C4-2B (cell line): ENCODE data around the gene HCN3.
A peak's percentile ranks its signal among the peaks of the same experiment; 100 is the strongest.
"Not testable (repeated sequence)": the region's sequence is repeated elsewhere in the genome, so short reads cannot be mapped to it uniquely, and the experiment has no call there.

Experiments
- H3K27ac ChIP-seq: fragments of 450-650 bp; 2 replicates; pipeline ENCODE4 v1.5.1; 2017
- ZFX ChIP-seq: fragments of 450-650 bp; IDR thresholded peaks from 2 replicates; pipeline ENCODE4 v1.6.1; 2017
- TF ChIP-seq, protein P1 (sequence below): fragments of 450-650 bp; conservative IDR thresholded peaks from 2 replicates; pipeline ENCODE4 v1.5.1; 2017; ENCODE audit warnings: mild to moderate bottlenecking

The HCN3 gene

DNA sequence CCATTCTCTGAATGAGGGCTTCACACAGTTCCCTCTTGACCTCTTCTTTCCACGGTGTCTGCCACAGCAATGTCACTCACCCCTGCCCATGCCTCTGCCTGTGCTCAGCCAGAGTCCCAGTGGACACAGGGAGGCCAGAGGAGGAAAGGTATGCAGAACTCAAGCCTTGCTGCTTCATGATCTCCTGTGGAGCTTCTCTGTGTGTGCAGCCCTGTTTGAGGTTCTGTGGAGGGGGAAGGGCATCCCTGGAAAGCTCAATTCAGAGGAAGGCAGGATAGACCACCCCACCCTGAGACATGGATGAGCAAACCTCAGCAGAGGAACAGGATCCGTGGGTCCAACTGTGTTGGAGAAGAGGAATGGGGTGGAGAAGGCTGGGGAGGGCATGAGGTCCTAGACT lies 2.0 kb downstream of the HCN3 start:
- TF ChIP-seq, protein P1, sequence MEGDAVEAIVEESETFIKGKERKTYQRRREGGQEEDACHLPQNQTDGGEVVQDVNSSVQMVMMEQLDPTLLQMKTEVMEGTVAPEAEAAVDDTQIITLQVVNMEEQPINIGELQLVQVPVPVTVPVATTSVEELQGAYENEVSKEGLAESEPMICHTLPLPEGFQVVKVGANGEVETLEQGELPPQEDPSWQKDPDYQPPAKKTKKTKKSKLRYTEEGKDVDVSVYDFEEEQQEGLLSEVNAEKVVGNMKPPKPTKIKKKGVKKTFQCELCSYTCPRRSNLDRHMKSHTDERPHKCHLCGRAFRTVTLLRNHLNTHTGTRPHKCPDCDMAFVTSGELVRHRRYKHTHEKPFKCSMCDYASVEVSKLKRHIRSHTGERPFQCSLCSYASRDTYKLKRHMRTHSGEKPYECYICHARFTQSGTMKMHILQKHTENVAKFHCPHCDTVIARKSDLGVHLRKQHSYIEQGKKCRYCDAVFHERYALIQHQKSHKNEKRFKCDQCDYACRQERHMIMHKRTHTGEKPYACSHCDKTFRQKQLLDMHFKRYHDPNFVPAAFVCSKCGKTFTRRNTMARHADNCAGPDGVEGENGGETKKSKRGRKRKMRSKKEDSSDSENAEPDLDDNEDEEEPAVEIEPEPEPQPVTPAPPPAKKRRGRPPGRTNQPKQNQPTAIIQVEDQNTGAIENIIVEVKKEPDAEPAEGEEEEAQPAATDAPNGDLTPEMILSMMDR, result no peak
- no peak for TF ChIP-seq ZFX
- no peak overlapping the region for H3K27ac ChIP-seq

GRCh38 chr1:155282488-155283091 lies 5.3 kb downstream of the HCN3 start:
- no peak overlapping the region for H3K27ac ChIP-seq
- TF ChIP-seq, protein P1, result no peak
- TF ChIP-seq ZFX, result no peak

DNA sequence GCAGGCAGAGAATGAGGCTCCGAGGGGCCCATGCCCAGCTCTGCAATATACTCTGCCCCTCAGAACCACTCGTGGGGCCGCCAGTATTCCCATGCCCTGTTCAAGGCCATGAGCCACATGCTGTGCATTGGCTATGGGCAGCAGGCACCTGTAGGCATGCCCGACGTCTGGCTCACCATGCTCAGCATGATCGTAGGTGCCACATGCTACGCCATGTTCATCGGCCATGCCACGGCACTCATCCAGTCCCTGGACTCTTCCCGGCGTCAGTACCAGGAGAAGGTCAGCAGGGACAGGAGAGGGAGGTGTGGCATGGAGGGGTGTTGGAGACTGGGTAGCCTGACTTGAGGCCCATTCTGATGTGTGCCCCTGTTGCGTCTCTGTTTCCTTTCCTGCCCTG lies 7.2 kb downstream of the HCN3 start:
- no peak for TF ChIP-seq ZFX
- TF ChIP-seq, protein P1, result no peak
- H3K27ac ChIP-seq, result no peak overlapping the region

- TF ChIP-seq, protein P1, result no peak
- no peak for TF ChIP-seq ZFX
- no peak overlapping the region for H3K27ac ChIP-seq
Observed at GRCh38 chr1:155285063-155285462, 7.8 kb downstream of the HCN3 start.

- H3K27ac ChIP-seq, result no peak overlapping the region
- TF ChIP-seq, protein P1, result no peak
- TF ChIP-seq ZFX, result no peak
Observed at GRCh38 chr1:155285631-155286044, 8.4 kb downstream of the HCN3 start.

DNA sequence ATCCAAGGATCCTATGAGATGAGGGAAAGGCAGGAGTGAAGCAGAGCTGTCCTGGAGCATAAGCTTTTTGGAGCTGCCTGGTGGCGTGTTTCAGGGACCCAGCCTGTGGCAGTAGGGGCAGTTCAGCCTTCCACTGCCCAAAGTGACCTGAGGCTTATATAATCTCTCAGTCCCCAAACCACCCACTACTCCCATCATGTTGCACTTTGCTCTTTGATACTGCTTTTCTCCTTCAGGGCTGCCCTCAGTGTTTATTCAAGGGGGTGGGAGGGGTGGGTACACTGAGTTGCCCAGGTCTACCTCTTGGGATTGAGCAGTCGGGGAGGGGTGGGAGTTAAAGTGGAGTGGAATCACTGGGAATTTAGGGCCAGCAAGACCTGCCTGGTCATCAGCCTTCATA lies 9.3 kb downstream of the HCN3 start:
- H3K27ac ChIP-seq, result no peak overlapping the region
- TF ChIP-seq ZFX, result no peak
- TF ChIP-seq, protein P1, result no peak

GRCh38 chr1:155287987-155288543 lies 10.8 kb downstream of the HCN3 start:
- H3K27ac ChIP-seq, result peak overlapping the region; percentile 37
- TF ChIP-seq ZFX, result no peak
- TF ChIP-seq, protein P1, result no peak

DNA sequence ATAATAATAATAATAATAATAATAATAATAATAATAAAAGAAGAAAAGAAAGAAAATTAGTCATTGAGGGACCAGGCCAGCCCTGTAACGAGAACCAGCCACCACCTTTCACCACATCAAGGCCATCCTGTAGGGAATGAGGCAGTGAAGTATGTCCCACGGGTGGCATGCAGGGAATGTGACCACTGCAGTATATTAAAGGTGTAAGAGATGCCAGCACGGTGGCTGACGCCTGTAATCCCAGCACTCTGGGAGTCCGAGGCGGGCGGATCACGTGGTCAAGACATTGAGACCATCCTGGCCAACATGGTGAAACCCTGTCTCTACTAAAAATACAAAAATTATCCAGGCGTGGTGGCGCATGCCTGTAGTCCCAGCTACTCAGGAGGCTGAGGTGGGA lies 13.7 kb downstream of the HCN3 start:
- not testable (repeated sequence) for H3K27ac ChIP-seq
